ENCODE results near the gene PCCA.
A peak's percentile ranks its signal among the peaks of the same experiment; 100 is the strongest.
"Not testable (repeated sequence)": the region's sequence is repeated elsewhere in the genome, so short reads cannot be mapped to it uniquely, and the experiment has no call there.

The PCCA gene

GRCh38 chr13:100088644-100089464 is at the start of gene PCCA:
Gene PCCA (plus strand): TSS chr13:100089093. CDS start chr13:100089121, 28 bp downstream.
- DNase-seq (ENCODE audit: low spot score) = peak; percentile 97

- no peak for DNase-seq (ENCODE audit: low spot score)
These were observed 49.2 kb upstream of the PCCA start for GRCh38 chr13:100039740-100040139.

GRCh38 chr13:100040196-100040595 is 48.7 kb upstream of the PCCA start:
- no peak for DNase-seq (ENCODE audit: low spot score)

- DNase-seq (ENCODE audit: low spot score) = no peak
These were observed 44.0 kb upstream of the PCCA start for GRCh38 chr13:100044936-100045335.

- no peak for DNase-seq (ENCODE audit: low spot score)
These were observed 43.5 kb upstream of the PCCA start for GRCh38 chr13:100045355-100045754.

- DNase-seq (ENCODE audit: low spot score) = no peak
These were observed 37.8 kb upstream of the PCCA start for GRCh38 chr13:100051070-100051469.

- no peak for DNase-seq (ENCODE audit: low spot score)
These were observed 29.1 kb upstream of the PCCA start for GRCh38 chr13:100059827-100060226.

- no peak for DNase-seq (ENCODE audit: low spot score)
These were observed 25.6 kb upstream of the PCCA start for GRCh38 chr13:100063333-100063732.

GRCh38 chr13:100063906-100064305 is 25.0 kb upstream of the PCCA start:
- no peak for DNase-seq (ENCODE audit: low spot score)

GRCh38 chr13:100068133-100068931 is 20.6 kb upstream of the PCCA start:
- no peak for DNase-seq (ENCODE audit: low spot score)

- DNase-seq (ENCODE audit: low spot score) = no peak
These were observed 19.6 kb upstream of the PCCA start for GRCh38 chr13:100069278-100069677.

GRCh38 chr13:100075700-100076587 is 12.9 kb upstream of the PCCA start:
- no peak for DNase-seq (ENCODE audit: low spot score)

- not testable (repeated sequence) for DNase-seq (ENCODE audit: low spot score)
These were observed 9.9 kb upstream of the PCCA start for GRCh38 chr13:100079003-100079402.

- not testable (repeated sequence) for DNase-seq (ENCODE audit: low spot score)
These were observed 5.5 kb upstream of the PCCA start for GRCh38 chr13:100083401-100083800.

- DNase-seq (ENCODE audit: low spot score) = no peak
These were observed 635 bp upstream of the PCCA start for GRCh38 chr13:100088273-100088643.

GRCh38 chr13:100089465-100090032 is 656 bp downstream of the PCCA start:
- DNase-seq (ENCODE audit: low spot score) = no peak

- DNase-seq (ENCODE audit: low spot score) = no peak
These were observed 2.0 kb downstream of the PCCA start for GRCh38 chr13:100090861-100091260.

- no peak for DNase-seq (ENCODE audit: low spot score)
These were observed 2.5 kb downstream of the PCCA start for GRCh38 chr13:100091391-100091790.

GRCh38 chr13:100092273-100092672 is 3.4 kb downstream of the PCCA start:
- not testable (repeated sequence) for DNase-seq (ENCODE audit: low spot score)

- DNase-seq (ENCODE audit: low spot score) = no peak
These were observed 6.6 kb downstream of the PCCA start for GRCh38 chr13:100095498-100095897.

- DNase-seq (ENCODE audit: low spot score) = no peak
These were observed 7.6 kb downstream of the PCCA start for GRCh38 chr13:100096526-100096925.

GRCh38 chr13:100097821-100098220 is 8.9 kb downstream of the PCCA start:
- DNase-seq (ENCODE audit: low spot score) = no peak

Data from AG08395 (cell line).